Colonic mucosa (tissue), 4 donors: ENCODE results near the gene NDUFB4. TPM values are rescaled to one million over a fixed set of nuclear protein-coding genes. Genes with fewer than 3 reads are reported as not detected.

Experiments used
- DNase-seq: peaks from one replicate; pipeline ENCODE4 v3.0.0-alpha.2; 2020
- H3K27ac ChIP-seq: fragments of 200-600 bp; one replicate; pipeline ENCODE4 v1.8.0; 2021
- H3K27me3 ChIP-seq: fragments of 200-600 bp; one replicate; pipeline ENCODE4 v1.8.0; 2021
- H3K36me3 ChIP-seq: fragments of 200-600 bp; one replicate; pipeline ENCODE4 v1.8.0; 2021
- H3K4me1 ChIP-seq: fragments of 200-600 bp; one replicate; pipeline ENCODE4 v1.8.0; 2021; ENCODE audit warnings: mild to moderate bottlenecking
- H3K4me3 ChIP-seq: fragments of 200-600 bp; one replicate; pipeline ENCODE4 v1.8.0; 2021
- H3K9ac ChIP-seq, 2 donors: one replicate each; pipeline ENCODE4 v1.7.0; 2013; ENCODE audit warnings: control low read depth in 2 of 2, low read depth in 2 of 2, low read length in 2 of 2
- H3K9me3 ChIP-seq: fragments of 200-600 bp; one replicate; pipeline ENCODE4 v1.8.0; 2021
- CTCF ChIP-seq: fragments of 200-600 bp; IDR thresholded peaks from one replicate; pipeline ENCODE4 v1.8.0; 2022; ENCODE audit warnings: antibody characterized with exemption, mild to moderate bottlenecking
- intact Hi-C: fragments of 100-400 bp; cut with DNase I; formaldehyde crosslinking; loops from one replicate; pipeline ENCODE4 v1.14.1; 2022
- total RNA-seq, 2 donors: library from RNA; stranded (reverse); fragmentation: NEBNext Ultra II Directional in 1 of 2; extraction: Animal tissue kit (Norgen Biotek cat#: 25700) in 1 of 2; gene quantifications; one replicate each; pipeline ENCODE4 v1.2.1, GENCODE V29; 2021
- donor health status: healthy.
- donor health status: DM: no; HTN: no; CAD: no.
- donor health status: DM: no; HTN: no; CAD: no.

Gene NDUFB4
- total RNA-seq, 2 donors from 2014 or later, result 183 to 192 TPM

- Histone ChIP-seq H3K9ac (no peak overlapping the region), H3K36me3 (no peaks in the 10 kb centered on the region), H3K4me3 (no peak overlapping the region), H3K27ac (no peak overlapping the region), H3K27me3 (no peaks in the 10 kb centered on the region), H3K4me1 (no peaks in the 10 kb centered on the region), H3K9me3 (no peaks in the 10 kb centered on the region)
- DNase-seq, result no peak
- TF ChIP-seq CTCF, result peak; percentile 25
- intact Hi-C loops, result no loop called here
These were observed 28.6 kb upstream of the NDUFB4 start for GRCh38 chr3:120567370-120568201.

- Histone ChIP-seq H3K36me3 (no peaks in the 10 kb centered on the region), H3K9me3 (no peaks in the 10 kb centered on the region), H3K27ac (no peak overlapping the region), H3K4me1 (no peaks in the 10 kb centered on the region), H3K27me3 (no peaks in the 10 kb centered on the region), H3K4me3 (no peak overlapping the region), H3K9ac (no peak overlapping the region)
- DNase-seq, result no peak
- no peak for TF ChIP-seq CTCF
- intact Hi-C loops, result no loop called here
These were observed 28.0 kb upstream of the NDUFB4 start for GRCh38 chr3:120568202-120568531.

- no peak overlapping the region for H3K27ac ChIP-seq
- no peaks in the 10 kb centered on the region for H3K36me3 ChIP-seq
- H3K9me3 ChIP-seq, result no peaks in the 10 kb centered on the region
- no peaks in the 10 kb centered on the region for H3K27me3 ChIP-seq
- H3K4me3 ChIP-seq, result no peak overlapping the region
- no peak for TF ChIP-seq CTCF
- H3K9ac ChIP-seq, result no peak overlapping the region
- intact Hi-C loops, result no loop called here
- H3K4me1 ChIP-seq, result no peaks in the 10 kb centered on the region
- no peak for DNase-seq
These were observed 27.5 kb upstream of the NDUFB4 start for GRCh38 chr3:120568598-120568997.

- no peak for TF ChIP-seq CTCF
- H3K4me3 ChIP-seq, result no peak overlapping the region
- H3K9me3 ChIP-seq, result no peaks in the 10 kb centered on the region
- no peak for DNase-seq
- H3K27me3 ChIP-seq, result no peaks in the 10 kb centered on the region
- no peaks in the 10 kb centered on the region for H3K36me3 ChIP-seq
- no peaks in the 10 kb centered on the region for H3K4me1 ChIP-seq
- intact Hi-C loops, result no loop called here
- H3K27ac ChIP-seq, result no peak overlapping the region
- no peak overlapping the region for H3K9ac ChIP-seq
These were observed 26.7 kb upstream of the NDUFB4 start for GRCh38 chr3:120569222-120570057.

GRCh38 chr3:120572027-120572426 is 24.1 kb upstream of the NDUFB4 start:
- intact Hi-C loops, result no loop called here
- H3K9me3 ChIP-seq, result no peaks in the 10 kb centered on the region
- no peak overlapping the region for H3K4me3 ChIP-seq
- TF ChIP-seq CTCF, result no peak
- no peaks in the 10 kb centered on the region for H3K4me1 ChIP-seq
- no peak for DNase-seq
- no peaks in the 10 kb centered on the region for H3K27me3 ChIP-seq
- H3K9ac ChIP-seq, result no peak overlapping the region
- H3K27ac ChIP-seq, result no peak overlapping the region
- H3K36me3 ChIP-seq, result no peaks in the 10 kb centered on the region
